H1 (cell line): ENCODE measurements around the gene MFSD6L. TPM values are rescaled to one million over a fixed set of nuclear protein-coding genes. Genes with fewer than 3 reads are reported as not detected.

Experiments used
- CTCF ChIA-PET: fragments of 300-600 bp; sonication (Branson Sonifier 250); formaldehyde crosslinking; loops from one replicate; lab custom pipeline; 2021; ENCODE audit not compliant: partially characterized antibody; lab: Charles Lee
- POLR2A ChIA-PET: fragments of 300-600 bp; sonication (Branson Sonifier 250); formaldehyde crosslinking; loops from one replicate; lab custom pipeline; 2021; ENCODE audit warnings: inconsistent platforms; ENCODE audit not compliant: partially characterized antibody; lab: Charles Lee
- DNase-seq, 2 experiments: peaks; one replicate each; pipeline versions ENCODE4 v3.0.0 to v3.0.0-alpha.2; 2010 to 2022; ENCODE audit warnings: low spot score in 2 of 2, low read depth in 1 of 2, mixed read lengths in 1 of 2
- FAIRE-seq: peaks from 2 replicates; lab custom pipeline; 2011; peaks lifted over from hg19 to GRCh38; lab: Jason Lieb, UNC
- H2AFZ ChIP-seq: 2 replicates; pipeline ENCODE4 v1.8.1; 2012; ENCODE audit warnings: low read length, inconsistent platforms
- H2AK5ac ChIP-seq: 2 replicates; pipeline ENCODE4 v1.6.1; 2013; ENCODE audit warnings: low read depth, low read length
- H2BK120ac ChIP-seq: replicated peaks from 2 replicates; pipeline ENCODE3; 2013; ENCODE audit warnings: low read depth, low read length, inconsistent platforms
- H2BK12ac ChIP-seq: 2 replicates; pipeline ENCODE4 v1.6.1; 2013; ENCODE audit warnings: low read depth, low read length
- H2BK15ac ChIP-seq: 2 replicates; pipeline ENCODE4 v1.6.1; 2013; ENCODE audit warnings: low read length
- H2BK20ac ChIP-seq: 2 replicates; pipeline ENCODE4 v1.6.1; 2013; ENCODE audit warnings: low read length
- H2BK5ac ChIP-seq: 2 replicates; pipeline ENCODE4 v1.6.1; 2013; ENCODE audit warnings: low read depth, low read length
- H3K14ac ChIP-seq: 2 replicates; pipeline ENCODE4 v1.6.1; 2013; ENCODE audit warnings: inconsistent platforms; ENCODE audit not compliant: insufficient read length
- H3K18ac ChIP-seq: 2 replicates; pipeline ENCODE4 v1.6.1; 2013; ENCODE audit warnings: low read length; ENCODE audit errors: extremely low read depth
- H3K23ac ChIP-seq: 2 replicates; pipeline ENCODE4 v1.6.1; 2013; ENCODE audit warnings: inconsistent platforms; ENCODE audit not compliant: insufficient read length
- H3K23me2 ChIP-seq: 2 replicates; pipeline ENCODE4 v1.6.1; 2013; ENCODE audit warnings: low read depth, low read length
- H3K27ac ChIP-seq: 2 replicates; pipeline ENCODE4 v1.6.1; 2011; ENCODE audit warnings: low read depth, low read length, inconsistent platforms
- H3K27me3 ChIP-seq, 4 experiments: replicated peaks in 1 of 4; 1 replicate in 1 of 4; 2 replicates in 3 of 4; pipeline versions ENCODE4 v1.6.1 to v1.8.1; 2011 to 2013; ENCODE audit warnings: low read length in 3 of 4, mild to moderate bottlenecking in 3 of 4, inconsistent platforms in 2 of 4, mixed read lengths in 2 of 4, moderate library complexity in 1 of 4; ENCODE audit not compliant: control insufficient read depth in 3 of 4, insufficient read depth in 3 of 4; ENCODE audit errors: extremely low read depth in 1 of 4
- H3K36me3 ChIP-seq, 4 experiments: 2 replicates each; pipeline versions ENCODE4 v1.6.1 to v1.8.1; 2011 to 2013; ENCODE audit warnings: mild to moderate bottlenecking in 4 of 4, low read length in 3 of 4, moderate library complexity in 2 of 4, control low read depth in 1 of 4, inconsistent platforms in 1 of 4; ENCODE audit not compliant: insufficient read depth in 4 of 4, control insufficient read depth in 2 of 4
- H3K4ac ChIP-seq: replicated peaks from 2 replicates; pipeline ENCODE3; 2013; ENCODE audit warnings: low read length, low read depth, mixed read lengths, inconsistent platforms; ENCODE audit not compliant: insufficient read length
- H3K4me1 ChIP-seq, 4 experiments: replicated peaks in 1 of 4; 1 replicate in 1 of 4; 2 replicates in 3 of 4; pipeline versions ENCODE4 v1.6.1 to v1.8.1; 2011 to 2013; ENCODE audit warnings: low read length in 3 of 4, inconsistent platforms in 2 of 4, mixed read lengths in 1 of 4; ENCODE audit not compliant: insufficient read depth in 4 of 4, control insufficient read depth in 3 of 4
- H3K4me2 ChIP-seq, 2 experiments: 2 replicates each; pipeline versions ENCODE4 v1.6.1 to v1.8.1; 2011 to 2013; ENCODE audit warnings: low read depth in 2 of 2, low read length in 2 of 2, control low read depth in 1 of 2, inconsistent platforms in 1 of 2, mild to moderate bottlenecking in 1 of 2; ENCODE audit not compliant: insufficient read depth in 1 of 2
- H3K4me3 ChIP-seq, 4 experiments: fragments of 200-600, 300-600 bp in 1 of 4; sonication (generic), shearing (Covaris generic), sonication (Bioruptor Twin) in 1 of 4; 2 replicates each; pipeline versions ENCODE4 v1.5.1 to v1.8.1; 2011 to 2016; ENCODE audit warnings: low read length in 4 of 4, low read depth in 3 of 4, control low read depth in 2 of 4, inconsistent platforms in 2 of 4, mild to moderate bottlenecking in 2 of 4, mixed read lengths in 1 of 4, moderate library complexity in 1 of 4; ENCODE audit not compliant: insufficient read depth in 2 of 4; ENCODE audit errors: extremely low read depth in 1 of 4
- H3K56ac ChIP-seq: replicated peaks from 2 replicates; pipeline ENCODE3; 2013; ENCODE audit warnings: low read depth, mild to moderate bottlenecking, mixed read lengths, low read length, inconsistent platforms; ENCODE audit not compliant: insufficient read length
- H3K79me1 ChIP-seq: 2 replicates; pipeline ENCODE4 v1.6.1; 2013; ENCODE audit warnings: low read depth, low read length, control low read depth
- H3K79me2 ChIP-seq, 2 experiments: 2 replicates each; pipeline versions ENCODE4 v1.6.1 to v1.8.1; 2012 to 2013; ENCODE audit warnings: low read length in 2 of 2, mild to moderate bottlenecking in 2 of 2, inconsistent platforms in 1 of 2; ENCODE audit not compliant: insufficient read depth in 2 of 2, control insufficient read depth in 1 of 2
- H3K9ac ChIP-seq, 4 experiments: replicated peaks in 1 of 4; 1 replicate in 1 of 4; 2 replicates in 3 of 4; pipeline versions ENCODE4 v1.6.1 to v1.8.1; 2011 to 2013; ENCODE audit warnings: low read depth in 3 of 4, low read length in 3 of 4, control low read depth in 2 of 4, mild to moderate bottlenecking in 2 of 4, moderate library complexity in 2 of 4, inconsistent platforms in 1 of 4; ENCODE audit errors: extremely low read depth in 1 of 4
- H3K9me3 ChIP-seq, 2 experiments: 2 replicates each; pipeline versions ENCODE4 v1.6.1 to v1.8.1; 2012 to 2013; ENCODE audit warnings: mild to moderate bottlenecking in 2 of 2, moderate library complexity in 2 of 2, control low read depth in 1 of 2, inconsistent platforms in 1 of 2, low read depth in 1 of 2, low read length in 1 of 2, mixed read lengths in 1 of 2; ENCODE audit not compliant: insufficient read depth in 2 of 2
- H4K20me1 ChIP-seq, 2 experiments: replicated peaks in 1 of 2; 2 replicates each; pipeline versions ENCODE3 to v1.8.1; 2011 to 2013; ENCODE audit warnings: inconsistent platforms in 2 of 2, low read length in 2 of 2, mild to moderate bottlenecking in 1 of 2; ENCODE audit not compliant: insufficient read depth in 2 of 2, control insufficient read depth in 1 of 2
- H4K5ac ChIP-seq: 2 replicates; pipeline ENCODE4 v1.6.1; 2013; ENCODE audit warnings: low read length, low read depth, mixed read lengths, inconsistent platforms; ENCODE audit not compliant: insufficient read length
- H4K8ac ChIP-seq: 2 replicates; pipeline ENCODE4 v1.8.0; 2013; ENCODE audit warnings: mild to moderate bottlenecking, moderate library complexity, low read length, inconsistent platforms; ENCODE audit not compliant: insufficient read depth; ENCODE audit errors: extremely low read depth
- H4K91ac ChIP-seq: replicated peaks from 2 replicates; pipeline ENCODE3; 2013; ENCODE audit warnings: low read length, mixed read lengths, inconsistent platforms; ENCODE audit not compliant: insufficient read length
- CEBPB ChIP-seq: IDR thresholded peaks from 2 replicates; pipeline ENCODE4 v1.6.1; 2012; ENCODE audit warnings: low read depth, low read length
- RAD21 ChIP-seq, 2 experiments: IDR thresholded peaks in 1 of 2; conservative IDR thresholded peaks in 1 of 2; 2 replicates each; pipeline ENCODE4 v1.6.1; 2011; ENCODE audit warnings: low read depth in 2 of 2, low read length in 2 of 2, improper control_type of control experiment in 1 of 2, inconsistent platforms in 1 of 2, mild to moderate bottlenecking in 1 of 2, moderate library complexity in 1 of 2
- SIN3A ChIP-seq, 2 experiments: IDR thresholded peaks in 1 of 2; conservative IDR thresholded peaks in 1 of 2; 2 replicates each; pipeline ENCODE4 v1.6.1; 2011 to 2012; ENCODE audit warnings: low read length in 2 of 2, improper control_type of control experiment in 1 of 2, low read depth in 1 of 2, mild to moderate bottlenecking in 1 of 2
- TAF7 ChIP-seq: optimal IDR thresholded peaks from 2 replicates; pipeline ENCODE3; 2011; ENCODE audit warnings: low read depth, mild to moderate bottlenecking, inconsistent platforms, low read length, moderate library complexity, borderline replicate concordance
- TBP ChIP-seq: IDR thresholded peaks from 2 replicates; pipeline ENCODE4 v1.6.1; 2011; ENCODE audit warnings: low read depth, low read length, improper control_type of control experiment
- TCF12 ChIP-seq: IDR thresholded peaks from 2 replicates; pipeline ENCODE4 v1.6.1; 2011; ENCODE audit warnings: low read depth, mild to moderate bottlenecking, low read length
- TEAD4 ChIP-seq: IDR thresholded peaks from 2 replicates; pipeline ENCODE4 v1.6.1; 2012; ENCODE audit warnings: low read depth, low read length, inconsistent platforms, mixed read lengths
- WGBS, 2 experiments: shearing (Covaris generic) in 1 of 2; methylation state at CpG; one replicate each; pipeline versions ENCODE4 v1.1.6 to v1.1.7; 2013 to 2015; ENCODE audit warnings: low lambda C conversion rate in 2 of 2, mixed read lengths in 2 of 2, inconsistent platforms in 1 of 2, low coverage in 1 of 2, missing lambda C conversion rate in 1 of 2; ENCODE audit not compliant: insufficient replicate concordance in 2 of 2, insufficient coverage in 1 of 2, insufficient read length in 1 of 2; ENCODE audit errors: extremely low coverage in 1 of 2, missing lambda C conversion rate in 1 of 2; 5-methylcytosine and 5-hydroxymethylcytosine counted together
- polyA plus RNA-seq, 7 experiments: library from polyadenylated mRNA; depleted of rRNA in 3 of 7; stranded (reverse) in 5 of 7; unstranded in 2 of 7; fragments of >200 nt in 5 of 7; fragments of 200-250 nt in 2 of 7; gene quantifications; 1 replicate in 5 of 7; 2 replicates in 1 of 7; 4 replicates in 1 of 7; pipeline versions ENCODE4 v1.2.1 to v1.2.3, GENCODE V29; 2011 to 2013; ENCODE audit warnings: missing spikeins in 2 of 7, mixed read lengths in 2 of 7
- total RNA-seq: library from RNA; stranded (reverse); fragmentation: NEBNext Ultra II Directional; extraction: Animal tissue kit (Norgen Biotek cat#: 25700); gene quantifications from 2 replicates; pipeline ENCODE4 v1.2.1, GENCODE V29; 2021
- TF ChIP-seq, protein P1 (sequence below): IDR thresholded peaks from 2 replicates; pipeline ENCODE4 v1.6.1; 2011; ENCODE audit warnings: low read length, improper control_type of control experiment
- TF ChIP-seq, protein P2 (sequence below): IDR thresholded peaks from 2 replicates; pipeline ENCODE4 v1.6.1; 2012; ENCODE audit warnings: low read length, inconsistent platforms

Gene MFSD6L
- total and polyA plus RNA-seq, 2 of the 8 experiments (the other 6 are each of a cell fraction or from before 2014, with no cell fraction given), result 2.6 to 2.7 TPM

DNA sequence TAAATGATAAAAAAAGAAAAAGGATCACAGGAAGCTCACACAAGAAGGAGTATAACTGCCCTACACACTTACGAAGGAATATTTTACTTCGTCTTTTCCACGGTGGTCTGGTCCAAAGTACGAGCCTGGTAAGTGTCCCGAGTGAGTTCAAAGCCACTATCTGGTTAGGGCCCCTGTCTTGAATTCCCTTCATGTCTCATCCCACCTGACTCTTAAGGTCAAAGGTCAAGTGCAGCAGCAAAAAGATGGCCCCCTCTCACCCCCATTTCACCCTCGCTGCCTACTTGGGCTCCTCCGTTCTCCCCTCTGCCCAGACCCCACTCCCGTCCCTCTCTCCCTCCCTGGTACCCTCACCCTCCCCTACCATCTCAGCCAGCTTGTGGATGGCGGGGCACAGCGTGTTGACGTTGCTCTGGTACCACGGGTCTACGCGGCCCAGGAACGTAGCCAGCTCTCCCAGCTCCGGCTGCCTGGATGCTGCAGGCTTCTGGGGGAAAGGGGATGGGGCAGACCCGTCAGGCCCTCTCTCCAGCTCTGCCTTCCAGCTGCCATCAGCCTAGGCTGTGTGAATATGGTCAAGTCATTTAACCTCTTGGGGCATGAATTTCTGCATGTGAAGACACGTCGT, 27.8 kb upstream of the MFSD6L start:
- Histone ChIP-seq H3K79me1 (0 out of 2 replicates have a peak, but pooled peaks cover 3% of the 10 kb centered on the region), H3K27me3 (no peaks in the 10 kb centered on the region), H3K4me3 (no peak overlapping the region), H2BK12ac (no peak overlapping the region), H3K14ac (no peak overlapping the region), H4K91ac (no peak overlapping the region), H3K9me3 (0 out of 4 replicates have a peak, but pooled peaks cover 0 to 4% of the 10 kb centered on the region in 2 experiments), H3K23me2 (peaks cover 9% of the 10 kb centered on the region), H3K56ac (no peak overlapping the region), H3K27ac (no peak overlapping the region), H3K9ac (no peak overlapping the region), H4K8ac (no peak overlapping the region), H2AFZ (no peak overlapping the region), H3K36me3 (no peaks in the 10 kb centered on the region), H3K4me2 (no peak overlapping the region), H4K20me1 (peaks cover 0 to 5% of the 10 kb centered on the region in 2 experiments), H4K5ac (no peak overlapping the region), H2BK120ac (no peak overlapping the region), H3K18ac (no peak overlapping the region), H2AK5ac (no peak overlapping the region), H2BK5ac (no peak overlapping the region), H2BK20ac (no peak overlapping the region), H3K23ac (no peak overlapping the region), H3K4ac (no peak overlapping the region), H2BK15ac (no peak overlapping the region), H3K79me2 (no peaks in the 10 kb centered on the region), H3K4me1 (peaks cover 0 to 7% (median 0%) of the 10 kb centered on the region in 4 experiments; a peak in 4 of 7 replicates)
- ChIA-PET CTCF (interaction anchor here (1.0 to 2.7 kb wide), 3 partner anchors 27 to 197 kb away, joined by 3 to 14 read pairs (median 5); partner anchors contain the start of gene MFSD6L), POLR2A (interaction anchor here (0.9 kb wide), 1 partner anchor 28 kb away, joined by 3 read pairs; the partner anchor contains the start of gene MFSD6L)
- DNase-seq (peak in 1 of 2 experiments; percentile 38), FAIRE-seq (no peak)
- 87% methylated on average over 18 of the region's 19 CpGs; no CpG with 5 or more reads in 1 of the 2 experiments for WGBS, 2 experiments
- TF ChIP-seq TAF7 (no peak), TCF12 (no peak), TEAD4 (no peak), CEBPB (no peak), SIN3A (conservative IDR thresholded peaks at IDR 0.05 in 1 of 2, IDR thresholded peaks at IDR 0.05 in 1 of 2; ENCODE audit: low read depth in 1 of 2, low read length in 2 of 2) (no peak), TBP (no peak), RAD21 (IDR thresholded peaks at IDR 0.05 in 1 of 2, conservative IDR thresholded peaks at IDR 0.05 in 1 of 2; ENCODE audit: low read depth in 2 of 2, low read length in 2 of 2) (no peak)
- TF ChIP-seq, protein P1, sequence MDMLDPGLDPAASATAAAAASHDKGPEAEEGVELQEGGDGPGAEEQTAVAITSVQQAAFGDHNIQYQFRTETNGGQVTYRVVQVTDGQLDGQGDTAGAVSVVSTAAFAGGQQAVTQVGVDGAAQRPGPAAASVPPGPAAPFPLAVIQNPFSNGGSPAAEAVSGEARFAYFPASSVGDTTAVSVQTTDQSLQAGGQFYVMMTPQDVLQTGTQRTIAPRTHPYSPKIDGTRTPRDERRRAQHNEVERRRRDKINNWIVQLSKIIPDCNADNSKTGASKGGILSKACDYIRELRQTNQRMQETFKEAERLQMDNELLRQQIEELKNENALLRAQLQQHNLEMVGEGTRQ, result no peak
- TF ChIP-seq, protein P2, sequence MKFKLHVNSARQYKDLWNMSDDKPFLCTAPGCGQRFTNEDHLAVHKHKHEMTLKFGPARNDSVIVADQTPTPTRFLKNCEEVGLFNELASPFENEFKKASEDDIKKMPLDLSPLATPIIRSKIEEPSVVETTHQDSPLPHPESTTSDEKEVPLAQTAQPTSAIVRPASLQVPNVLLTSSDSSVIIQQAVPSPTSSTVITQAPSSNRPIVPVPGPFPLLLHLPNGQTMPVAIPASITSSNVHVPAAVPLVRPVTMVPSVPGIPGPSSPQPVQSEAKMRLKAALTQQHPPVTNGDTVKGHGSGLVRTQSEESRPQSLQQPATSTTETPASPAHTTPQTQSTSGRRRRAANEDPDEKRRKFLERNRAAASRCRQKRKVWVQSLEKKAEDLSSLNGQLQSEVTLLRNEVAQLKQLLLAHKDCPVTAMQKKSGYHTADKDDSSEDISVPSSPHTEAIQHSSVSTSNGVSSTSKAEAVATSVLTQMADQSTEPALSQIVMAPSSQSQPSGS, result no peak
